PC-3 (cell line): ENCODE results near the gene MGMT. TPM values are rescaled to one million over a fixed set of nuclear protein-coding genes. Genes with fewer than 3 reads are reported as not detected.

Source experiments
- ATAC-seq: fragments of 200-7000 bp; cut with Tn5 transposase; 2 replicates; pipeline ENCODE4 v1.9.1; 2020; ENCODE audit warnings: mild to moderate bottlenecking, moderate library complexity
- BruUV-seq: library from RNA; stranded (reverse); fragments of 400-500 nt; replicated peaks from 2 replicates; lab custom pipeline; 2021; lab: Mats Ljungman, UMichigan
- CTCF ChIA-PET: fragments of 300-600 bp; sonication (Branson Sonifier 250); formaldehyde crosslinking; loops from one replicate; lab custom pipeline; 2022; ENCODE audit warnings: antibody characterized with exemption; lab: Charles Lee
- POLR2A ChIA-PET: fragments of 300-600 bp; sonication (Branson Sonifier 250); formaldehyde crosslinking; loops from one replicate; lab custom pipeline; 2022; ENCODE audit warnings: antibody characterized with exemption; ENCODE audit not compliant: unreplicated experiment; lab: Charles Lee
- DNase-seq: peaks from one replicate; pipeline ENCODE4 v3.0.0-alpha.2; 2015
- H2AFZ ChIP-seq: fragments of 300-600 bp; sonication (generic); 2 replicates; pipeline ENCODE4 v1.6.0; 2016; ENCODE audit warnings: antibody characterized with exemption, low read length
- H3F3A ChIP-seq: fragments of 300-600 bp; sonication (generic); one replicate; pipeline ENCODE4 v1.6.0; 2017; ENCODE audit warnings: antibody characterized with exemption, low read length, control low read depth, mild to moderate bottlenecking; ENCODE audit not compliant: unreplicated experiment
- H3K27ac ChIP-seq: fragments of 300-600 bp; sonication (generic); 2 replicates; pipeline ENCODE4 v1.5.1; 2016; ENCODE audit warnings: mild to moderate bottlenecking, low read length
- H3K27me3 ChIP-seq: fragments of 300-600 bp; sonication (generic); 2 replicates; pipeline ENCODE4 v1.6.1; 2016; ENCODE audit warnings: low read length, mixed read lengths
- H3K36me3 ChIP-seq: fragments of 300-600 bp; sonication (generic); 2 replicates; pipeline ENCODE4 v1.6.1; 2016; ENCODE audit warnings: low read depth, mixed run types, low read length, mixed read lengths
- H3K4me1 ChIP-seq: fragments of 300-600 bp; sonication (generic); 2 replicates; pipeline ENCODE4 v1.5.1; 2016; ENCODE audit warnings: low read length; ENCODE audit not compliant: insufficient read depth
- H3K4me2 ChIP-seq: fragments of 300-600 bp; sonication (generic); 2 replicates; pipeline ENCODE4 v1.6.0; 2016; ENCODE audit warnings: low read length
- H3K4me3 ChIP-seq: fragments of 300-600 bp; sonication (generic); 2 replicates; pipeline ENCODE4 v1.5.1; 2016; ENCODE audit warnings: mild to moderate bottlenecking, low read length, mixed read lengths
- H3K79me2 ChIP-seq: fragments of 300-600 bp; sonication (generic); 2 replicates; pipeline ENCODE4 v1.6.1; 2017; ENCODE audit warnings: low read length, mixed read lengths
- H3K9ac ChIP-seq: fragments of 300-600 bp; sonication (generic); 2 replicates; pipeline ENCODE4 v1.6.0; 2016; ENCODE audit warnings: mild to moderate bottlenecking, low read length
- H3K9me2 ChIP-seq: fragments of 300-600 bp; sonication (generic); replicated peaks from 2 replicates; pipeline ENCODE4 v1.6.1; 2016; ENCODE audit warnings: mixed run types, low read length, mixed read lengths
- H3K9me3 ChIP-seq: fragments of 300-600 bp; sonication (generic); 2 replicates; pipeline ENCODE4 v1.6.1; 2016; ENCODE audit warnings: low read length, mixed read lengths
- H4K20me1 ChIP-seq: fragments of 300-600 bp; sonication (generic); 2 replicates; pipeline ENCODE4 v1.6.1; 2016; ENCODE audit warnings: low read length, mixed read lengths
- EZH2 ChIP-seq: fragments of 300-600 bp; sonication (generic); IDR thresholded peaks from one replicate; pipeline ENCODE4 v1.6.1; 2017; ENCODE audit warnings: antibody characterized with exemption, mild to moderate bottlenecking, low read length; ENCODE audit not compliant: unreplicated experiment
- EZH2phosphoT487 ChIP-seq: fragments of 300-600 bp; sonication (generic); IDR thresholded peaks from 2 replicates; pipeline ENCODE4 v1.6.1; 2018; ENCODE audit warnings: mild to moderate bottlenecking, antibody characterized with exemption, low read length, borderline replicate concordance
- intact Hi-C: fragments of 100-400 bp; cut with micrococcal nuclease; formaldehyde crosslinking; loops from 2 replicates; pipeline ENCODE4 v1.9.0; 2023
- total RNA-seq: library from RNA; depleted of rRNA; stranded (reverse); fragments of >200 nt; gene quantifications from 2 replicates; pipeline ENCODE4 v1.2.3, GENCODE V29; 2014
- TF ChIP-seq, protein P1 (sequence below): fragments of 300-600 bp; sonication (generic); conservative IDR thresholded peaks from 2 replicates; pipeline ENCODE4 v1.5.1; 2017; ENCODE audit warnings: antibody characterized with exemption, low read depth, mild to moderate bottlenecking, low read length

MGMT gene
- total RNA-seq, 1 experiment from 2014 or later = 19.8 TPM

DNA sequence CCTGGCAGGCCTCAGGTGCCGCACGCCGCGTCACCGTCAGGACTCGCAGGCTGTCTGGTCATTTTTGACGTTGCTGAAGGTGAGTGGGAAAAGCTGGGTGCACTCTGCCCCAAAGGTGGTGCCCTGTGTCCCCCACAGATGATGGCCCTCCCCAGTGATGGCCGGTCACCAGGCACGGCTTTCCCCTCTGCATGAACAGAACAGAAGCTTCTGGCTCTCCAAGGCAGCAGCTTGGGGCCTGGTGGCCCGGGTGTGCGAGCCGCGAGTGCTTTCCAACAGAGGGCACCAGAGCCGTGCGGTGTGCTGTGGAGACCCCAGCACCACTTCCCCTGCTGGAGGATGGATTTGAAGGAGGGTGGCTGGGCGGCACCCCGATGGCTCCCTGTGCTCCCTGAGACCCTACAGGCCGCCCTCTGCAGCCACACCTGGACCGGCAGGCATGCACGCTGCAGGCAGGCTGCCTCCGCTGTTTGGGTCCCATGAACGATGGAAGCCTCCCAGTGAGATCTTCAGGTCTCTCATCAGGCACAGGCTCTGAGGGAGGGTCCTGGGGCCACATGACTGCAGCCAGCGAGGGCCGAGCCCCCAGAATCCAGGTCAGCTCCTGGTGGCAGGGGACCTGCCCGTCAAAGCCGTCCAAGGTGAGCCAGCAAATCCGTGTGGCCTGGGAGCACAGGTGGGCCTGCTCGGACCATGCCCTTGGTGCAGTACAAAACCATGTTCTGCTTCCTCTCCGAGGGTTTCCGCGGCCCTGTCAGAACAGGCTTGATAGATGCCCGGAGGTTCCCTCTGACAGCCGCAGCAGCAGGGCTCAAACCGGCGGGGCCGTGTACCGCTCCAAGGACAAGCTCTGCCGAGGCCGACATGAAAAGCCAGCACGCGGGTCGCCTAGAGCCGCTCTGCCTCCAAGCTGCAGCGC lies 301.7 kb downstream of the MGMT start:
- no peak overlapping the region for H3K4me2 ChIP-seq
- no peaks in the 10 kb centered on the region for H4K20me1 ChIP-seq
- no peaks in the 10 kb centered on the region for H3K79me2 ChIP-seq
- H3K36me3 ChIP-seq = no peaks in the 10 kb centered on the region
- DNase-seq (no peak), ATAC-seq (no peak)
- H3F3A ChIP-seq = no peaks in the 10 kb centered on the region
- no peak overlapping the region for H3K27ac ChIP-seq
- H3K27me3 ChIP-seq = no peaks in the 10 kb centered on the region
- H2AFZ ChIP-seq = no peak overlapping the region
- ChIA-PET CTCF (no interaction called here), POLR2A (no interaction called here)
- no peak overlapping the region for H3K4me3 ChIP-seq
- H3K4me1 ChIP-seq = no peaks in the 10 kb centered on the region
- no TSS peak for BruUV-seq
- H3K9me3 ChIP-seq = no peaks in the 10 kb centered on the region
- TF ChIP-seq EZH2phosphoT487 (no peak), EZH2 (no peak)
- TF ChIP-seq, protein P1, sequence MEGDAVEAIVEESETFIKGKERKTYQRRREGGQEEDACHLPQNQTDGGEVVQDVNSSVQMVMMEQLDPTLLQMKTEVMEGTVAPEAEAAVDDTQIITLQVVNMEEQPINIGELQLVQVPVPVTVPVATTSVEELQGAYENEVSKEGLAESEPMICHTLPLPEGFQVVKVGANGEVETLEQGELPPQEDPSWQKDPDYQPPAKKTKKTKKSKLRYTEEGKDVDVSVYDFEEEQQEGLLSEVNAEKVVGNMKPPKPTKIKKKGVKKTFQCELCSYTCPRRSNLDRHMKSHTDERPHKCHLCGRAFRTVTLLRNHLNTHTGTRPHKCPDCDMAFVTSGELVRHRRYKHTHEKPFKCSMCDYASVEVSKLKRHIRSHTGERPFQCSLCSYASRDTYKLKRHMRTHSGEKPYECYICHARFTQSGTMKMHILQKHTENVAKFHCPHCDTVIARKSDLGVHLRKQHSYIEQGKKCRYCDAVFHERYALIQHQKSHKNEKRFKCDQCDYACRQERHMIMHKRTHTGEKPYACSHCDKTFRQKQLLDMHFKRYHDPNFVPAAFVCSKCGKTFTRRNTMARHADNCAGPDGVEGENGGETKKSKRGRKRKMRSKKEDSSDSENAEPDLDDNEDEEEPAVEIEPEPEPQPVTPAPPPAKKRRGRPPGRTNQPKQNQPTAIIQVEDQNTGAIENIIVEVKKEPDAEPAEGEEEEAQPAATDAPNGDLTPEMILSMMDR = no peak
- no peaks in the 10 kb centered on the region for H3K9me2 ChIP-seq
- intact Hi-C loops = no loop called here
- no peak overlapping the region for H3K9ac ChIP-seq

DNA sequence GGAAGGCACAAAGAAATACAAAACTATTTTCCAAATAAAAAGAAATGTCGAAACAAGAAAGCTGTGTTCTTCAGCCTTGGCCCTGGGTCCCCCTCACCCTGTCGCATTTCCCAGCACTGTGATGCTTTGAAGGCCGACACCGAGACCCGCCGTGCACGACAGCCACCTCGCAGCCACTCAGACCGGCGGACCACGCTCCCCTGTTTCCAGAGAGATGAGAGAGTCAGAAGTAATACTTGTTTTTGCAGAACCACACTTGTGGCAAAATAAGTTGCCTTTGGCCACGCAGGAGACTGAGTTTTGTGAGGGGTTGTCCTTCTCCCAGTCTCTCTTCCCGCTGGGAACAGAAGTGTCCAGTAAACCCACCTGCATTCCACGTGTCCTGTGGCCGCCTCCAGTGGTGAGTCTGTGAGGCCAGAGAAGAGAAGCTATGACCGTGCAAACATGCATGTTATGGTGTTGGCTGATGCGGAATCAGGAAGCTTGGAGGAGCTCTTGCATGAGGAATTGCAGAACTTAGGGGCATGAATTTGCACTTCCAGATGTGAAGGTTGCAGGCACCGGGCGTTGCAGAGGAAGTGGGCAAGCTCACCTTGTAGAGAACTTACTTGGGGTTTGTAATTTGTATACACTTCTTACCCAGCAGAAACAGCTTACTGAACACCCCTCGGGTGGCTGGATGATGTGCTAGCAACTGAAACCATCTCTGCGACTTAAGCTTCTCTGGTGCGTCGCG lies 302.5 kb downstream of the MGMT start:
- POLR2A ChIA-PET = no interaction called here
- CTCF ChIA-PET = no interaction called here
- Histone ChIP-seq H2AFZ (no peak overlapping the region), H3K9me3 (no peaks in the 10 kb centered on the region), H3K79me2 (no peaks in the 10 kb centered on the region), H3K4me1 (no peaks in the 10 kb centered on the region), H4K20me1 (no peaks in the 10 kb centered on the region), H3F3A (no peaks in the 10 kb centered on the region), H3K9ac (no peak overlapping the region), H3K4me2 (no peak overlapping the region), H3K27me3 (no peaks in the 10 kb centered on the region), H3K27ac (no peak overlapping the region), H3K4me3 (no peak overlapping the region), H3K36me3 (no peaks in the 10 kb centered on the region), H3K9me2 (no peaks in the 10 kb centered on the region)
- ATAC-seq (no peak), DNase-seq (no peak)
- TF ChIP-seq EZH2phosphoT487 (no peak), EZH2 (no peak)
- TF ChIP-seq, protein P1 = no peak
- intact Hi-C loops = no loop called here
- BruUV-seq = no TSS peak
